Loucy (cell line): ENCODE results near the gene PLA2G4E.

Experiments
- EZH2phosphoT487 ChIP-seq: fragments of 200-600 bp; IDR thresholded peaks from 2 replicates; pipeline ENCODE4 v1.6.1; 2018; ENCODE audit warnings: antibody characterized with exemption, mild to moderate bottlenecking, moderate library complexity, borderline replicate concordance
- TF ChIP-seq, protein P1 (sequence below): fragments of 200-600 bp; sonication (generic); conservative IDR thresholded peaks from 2 replicates; pipeline ENCODE4 v1.5.1; 2014; ENCODE audit warnings: mild to moderate bottlenecking, antibody characterized with exemption, low read length

DNA sequence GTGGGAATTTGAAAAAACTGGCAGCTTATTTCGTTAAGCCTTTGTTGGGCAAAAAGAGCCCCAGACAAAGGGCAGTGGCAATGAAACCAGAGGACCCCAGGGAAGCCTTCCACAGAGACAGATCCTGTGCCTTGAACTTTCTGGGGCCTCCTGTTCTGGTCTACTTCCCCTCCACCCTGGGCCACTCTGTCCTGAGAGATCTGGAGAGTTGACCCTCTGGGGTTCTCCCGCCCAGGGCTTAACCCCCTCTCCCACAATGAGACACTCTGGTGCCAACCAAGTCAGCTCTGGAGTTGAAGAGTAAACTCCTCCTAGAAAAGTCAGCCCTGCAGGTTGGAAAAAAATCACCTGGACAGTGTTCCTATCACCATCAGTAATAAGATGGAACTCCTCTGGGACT, 69.3 kb downstream of the PLA2G4E start:
- TF ChIP-seq, protein P1, sequence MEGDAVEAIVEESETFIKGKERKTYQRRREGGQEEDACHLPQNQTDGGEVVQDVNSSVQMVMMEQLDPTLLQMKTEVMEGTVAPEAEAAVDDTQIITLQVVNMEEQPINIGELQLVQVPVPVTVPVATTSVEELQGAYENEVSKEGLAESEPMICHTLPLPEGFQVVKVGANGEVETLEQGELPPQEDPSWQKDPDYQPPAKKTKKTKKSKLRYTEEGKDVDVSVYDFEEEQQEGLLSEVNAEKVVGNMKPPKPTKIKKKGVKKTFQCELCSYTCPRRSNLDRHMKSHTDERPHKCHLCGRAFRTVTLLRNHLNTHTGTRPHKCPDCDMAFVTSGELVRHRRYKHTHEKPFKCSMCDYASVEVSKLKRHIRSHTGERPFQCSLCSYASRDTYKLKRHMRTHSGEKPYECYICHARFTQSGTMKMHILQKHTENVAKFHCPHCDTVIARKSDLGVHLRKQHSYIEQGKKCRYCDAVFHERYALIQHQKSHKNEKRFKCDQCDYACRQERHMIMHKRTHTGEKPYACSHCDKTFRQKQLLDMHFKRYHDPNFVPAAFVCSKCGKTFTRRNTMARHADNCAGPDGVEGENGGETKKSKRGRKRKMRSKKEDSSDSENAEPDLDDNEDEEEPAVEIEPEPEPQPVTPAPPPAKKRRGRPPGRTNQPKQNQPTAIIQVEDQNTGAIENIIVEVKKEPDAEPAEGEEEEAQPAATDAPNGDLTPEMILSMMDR: no peak
- TF ChIP-seq EZH2phosphoT487: no peak
